ENCODE results near the gene RLN2.
"Not testable (repeated sequence)": the region's sequence is repeated elsewhere in the genome, so short reads cannot be mapped to it uniquely, and the experiment has no call there.

- not testable (repeated sequence) for TF ChIP-seq CTCF, POLR2A (IDR thresholded peaks at IDR 0.05)
Measured at GRCh38 chr9:5321601-5322000, 17.1 kb upstream of the RLN2 start.
